Type B pancreatic cell (in vitro differentiated cells): ENCODE results near the gene CELA3B. TPM values are rescaled to one million over a fixed set of nuclear protein-coding genes. Genes with fewer than 3 reads are reported as not detected.
"Not testable (repeated sequence)": the region's sequence is repeated elsewhere in the genome, so short reads cannot be mapped to it uniquely, and the experiment has no call there.

Source experiments
- DNase-seq: peaks from one replicate; pipeline ENCODE4 v3.0.0; 2021; ENCODE audit warnings: mixed read lengths; ENCODE audit not compliant: unreplicated experiment; ENCODE audit errors: extremely low spot score
- H3K27ac Mint-ChIP-seq: 2 replicates; pipeline ENCODE4 v1.8.0; 2021; ENCODE audit warnings: mild to moderate bottlenecking, mixed read lengths
- H3K27me3 Mint-ChIP-seq: 2 replicates; pipeline ENCODE4 v1.8.0; 2021; ENCODE audit warnings: mixed read lengths
- H3K36me3 Mint-ChIP-seq: 2 replicates; pipeline ENCODE4 v1.8.0; 2021; ENCODE audit warnings: mixed read lengths
- H3K4me1 Mint-ChIP-seq: one replicate; pipeline ENCODE4 v1.8.0; 2021; ENCODE audit warnings: mixed read lengths; ENCODE audit not compliant: unreplicated experiment
- H3K4me3 Mint-ChIP-seq: 2 replicates; pipeline ENCODE4 v1.8.0; 2021; ENCODE audit warnings: mild to moderate bottlenecking, mixed read lengths
- H3K9me3 Mint-ChIP-seq: 2 replicates; pipeline ENCODE4 v1.8.0; 2021; ENCODE audit warnings: mixed read lengths
- CTCF ChIP-seq: fragments of 200-600 bp; sonication (generic); conservative IDR thresholded peaks from 2 replicates; pipeline ENCODE4 v1.5.0; 2021; ENCODE audit warnings: antibody characterized with exemption, mild to moderate bottlenecking
- total RNA-seq: library from RNA; stranded (reverse); gene quantifications from 2 replicates; pipeline ENCODE4 v1.2.1, GENCODE V29; 2021; ENCODE audit warnings: low replicate concordance

CELA3B gene
- total RNA-seq, 1 donor from 2014 or later: not detected

GRCh38 chr1:21941370-21941769 lies 35.5 kb upstream of the CELA3B start:
- TF ChIP-seq CTCF: no peak
- H3K4me3 Mint-ChIP-seq: no peak overlapping the region
- H3K36me3 Mint-ChIP-seq: no peaks in the 10 kb centered on the region
- no peaks in the 10 kb centered on the region for H3K27me3 Mint-ChIP-seq
- H3K27ac Mint-ChIP-seq: no peak overlapping the region
- H3K4me1 Mint-ChIP-seq: peaks cover 43% of the 10 kb centered on the region
- H3K9me3 Mint-ChIP-seq: no peaks in the 10 kb centered on the region
- no peak for DNase-seq

GRCh38 chr1:21942464-21942863 lies 34.4 kb upstream of the CELA3B start:
- H3K36me3 Mint-ChIP-seq: no peaks in the 10 kb centered on the region
- H3K4me3 Mint-ChIP-seq: no peak overlapping the region
- no peaks in the 10 kb centered on the region for H3K9me3 Mint-ChIP-seq
- peaks cover 42% of the 10 kb centered on the region for H3K4me1 Mint-ChIP-seq
- no peaks in the 10 kb centered on the region for H3K27me3 Mint-ChIP-seq
- peak overlapping the region; percentile 71 for H3K27ac Mint-ChIP-seq
- TF ChIP-seq CTCF: no peak
- DNase-seq: no peak

- Mint-ChIP-seq H3K27ac (peak overlapping the region; percentile 71), H3K4me1 (peaks cover 37% of the 10 kb centered on the region)
- H3K4me3 Mint-ChIP-seq, H3K27me3 Mint-ChIP-seq, DNase-seq, H3K36me3 Mint-ChIP-seq, H3K9me3 Mint-ChIP-seq: not testable (repeated sequence)
These were observed 33.7 kb upstream of the CELA3B start for GRCh38 chr1:21942959-21943640.

GRCh38 chr1:21944733-21945073 lies 32.1 kb upstream of the CELA3B start:
- Mint-ChIP-seq H3K9me3 (no peaks in the 10 kb centered on the region), H3K4me1 (peaks cover 29% of the 10 kb centered on the region), H3K27me3 (no peaks in the 10 kb centered on the region), H3K36me3 (no peaks in the 10 kb centered on the region), H3K27ac (no peak overlapping the region), H3K4me3 (no peak overlapping the region)
- no peak for DNase-seq
- no peak for TF ChIP-seq CTCF

GRCh38 chr1:21946836-21947587 lies 29.8 kb upstream of the CELA3B start:
- Mint-ChIP-seq H3K9me3 (no peaks in the 10 kb centered on the region), H3K4me1 (peaks cover 15% of the 10 kb centered on the region), H3K36me3 (no peaks in the 10 kb centered on the region), H3K27ac (no peak overlapping the region), H3K27me3 (no peaks in the 10 kb centered on the region), H3K4me3 (no peak overlapping the region)
- TF ChIP-seq CTCF: peak; percentile 44
- no peak for DNase-seq

GRCh38 chr1:21950734-21951133 lies 26.1 kb upstream of the CELA3B start:
- H3K27ac Mint-ChIP-seq: no peak overlapping the region
- H3K36me3 Mint-ChIP-seq: no peaks in the 10 kb centered on the region
- no peak for DNase-seq
- no peaks in the 10 kb centered on the region for H3K9me3 Mint-ChIP-seq
- H3K27me3 Mint-ChIP-seq: no peaks in the 10 kb centered on the region
- no peak overlapping the region for H3K4me3 Mint-ChIP-seq
- H3K4me1 Mint-ChIP-seq: no peaks in the 10 kb centered on the region
- no peak for TF ChIP-seq CTCF
